Glutamatergic neuron (in vitro differentiated cells): ENCODE data around the gene BCL10. TPM values are rescaled to one million over a fixed set of nuclear protein-coding genes. Genes with fewer than 3 reads are reported as not detected.

Experiments
- DNase-seq: peaks from one replicate; pipeline ENCODE4 v3.0.0; 2022
- H3K27ac Mint-ChIP-seq: one replicate; pipeline ENCODE4 v1.8.0; 2020; ENCODE audit warnings: mild to moderate bottlenecking, mixed read lengths, inconsistent platforms; ENCODE audit not compliant: unreplicated experiment
- H3K27me3 Mint-ChIP-seq: one replicate; pipeline ENCODE4 v1.8.0; 2020; ENCODE audit warnings: mild to moderate bottlenecking, moderate library complexity, mixed read lengths, inconsistent platforms; ENCODE audit not compliant: unreplicated experiment
- H3K36me3 Mint-ChIP-seq: one replicate; pipeline ENCODE4 v1.8.0; 2020; ENCODE audit warnings: mild to moderate bottlenecking, mixed read lengths, inconsistent platforms; ENCODE audit not compliant: unreplicated experiment
- H3K4me1 Mint-ChIP-seq: one replicate; pipeline ENCODE4 v1.8.0; 2020; ENCODE audit warnings: mild to moderate bottlenecking, low read depth, mixed read lengths, inconsistent platforms; ENCODE audit not compliant: unreplicated experiment
- H3K4me3 Mint-ChIP-seq: one replicate; pipeline ENCODE4 v1.8.0; 2020; ENCODE audit warnings: mild to moderate bottlenecking, mixed read lengths, inconsistent platforms; ENCODE audit not compliant: unreplicated experiment
- H3K9me3 Mint-ChIP-seq: one replicate; pipeline ENCODE4 v1.8.0; 2020; ENCODE audit warnings: mild to moderate bottlenecking, moderate library complexity, mixed read lengths, inconsistent platforms; ENCODE audit not compliant: unreplicated experiment
- CTCF ChIP-seq: fragments of 200-600 bp; sonication (generic); IDR thresholded peaks from one replicate; pipeline ENCODE4 v1.5.0; 2021; ENCODE audit not compliant: partially characterized antibody, unreplicated experiment
- total RNA-seq: library from RNA; stranded (reverse); fragmentation: NEBNext Ultra II Directional; extraction: Animal tissue kit (Norgen Biotek cat#: 25700); gene quantifications from one replicate; pipeline ENCODE4 v1.2.1, GENCODE V29; 2021; ENCODE audit not compliant: unreplicated experiment

Gene BCL10
- total RNA-seq, 1 donor from 2014 or later = 21.9 TPM

- Mint-ChIP-seq H3K4me1 (peaks cover 4% of the 10 kb centered on the region), H3K9me3 (no peaks in the 10 kb centered on the region), H3K4me3 (no peak overlapping the region), H3K27ac (no peak overlapping the region), H3K36me3 (no peaks in the 10 kb centered on the region), H3K27me3 (peaks cover 1% of the 10 kb centered on the region)
- no peak for TF ChIP-seq CTCF
- no peak for DNase-seq
Observed at GRCh38 chr1:85237613-85238012, 38.8 kb downstream of the BCL10 start.

GRCh38 chr1:85230305-85230977 lies 46.0 kb downstream of the BCL10 start:
- Mint-ChIP-seq H3K36me3 (no peaks in the 10 kb centered on the region), H3K27me3 (no peaks in the 10 kb centered on the region), H3K4me1 (no peaks in the 10 kb centered on the region), H3K9me3 (no peaks in the 10 kb centered on the region), H3K27ac (no peak overlapping the region), H3K4me3 (no peak overlapping the region)
- no peak for DNase-seq
- TF ChIP-seq CTCF = no peak

GRCh38 chr1:85229574-85230097 lies 46.8 kb downstream of the BCL10 start:
- no peak for TF ChIP-seq CTCF
- Mint-ChIP-seq H3K27me3 (no peaks in the 10 kb centered on the region), H3K9me3 (no peaks in the 10 kb centered on the region), H3K27ac (no peak overlapping the region), H3K36me3 (no peaks in the 10 kb centered on the region), H3K4me3 (no peak overlapping the region), H3K4me1 (no peaks in the 10 kb centered on the region)
- DNase-seq = no peak

- Mint-ChIP-seq H3K4me3 (no peak overlapping the region), H3K9me3 (no peaks in the 10 kb centered on the region), H3K4me1 (no peaks in the 10 kb centered on the region), H3K27me3 (no peaks in the 10 kb centered on the region), H3K27ac (no peak overlapping the region), H3K36me3 (no peaks in the 10 kb centered on the region)
- no peak for TF ChIP-seq CTCF
- DNase-seq = no peak
Observed at GRCh38 chr1:85228972-85229371, 47.5 kb downstream of the BCL10 start.

GRCh38 chr1:85225624-85226380 lies 50.6 kb downstream of the BCL10 start:
- TF ChIP-seq CTCF = no peak
- Mint-ChIP-seq H3K27ac (no peak overlapping the region), H3K9me3 (no peaks in the 10 kb centered on the region), H3K4me1 (no peaks in the 10 kb centered on the region), H3K36me3 (no peaks in the 10 kb centered on the region), H3K4me3 (no peak overlapping the region), H3K27me3 (peaks cover 2% of the 10 kb centered on the region)
- DNase-seq = no peak
